ENCODE data around the gene ZSCAN25.

DNA sequence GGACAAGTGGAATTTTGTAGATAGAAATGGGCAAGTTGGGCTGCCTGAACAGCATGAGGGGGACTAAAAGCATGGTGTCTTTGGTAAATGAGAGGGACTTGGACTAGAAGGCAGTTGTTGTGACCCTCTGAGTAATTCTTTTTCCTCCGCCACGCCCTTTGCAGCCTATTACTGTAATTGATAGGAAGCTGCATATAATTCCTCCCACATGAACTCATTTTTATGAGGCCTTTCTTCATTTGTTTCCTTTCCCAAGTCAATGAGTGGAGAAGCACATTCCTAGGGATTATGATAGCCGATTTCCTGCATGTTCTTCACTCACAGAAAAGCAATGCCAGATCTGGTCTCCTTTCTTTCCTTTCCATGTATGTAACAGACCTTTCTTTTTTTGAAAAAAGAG is 27.7 kb downstream of the ZSCAN25 start:
- no peak for TF ChIP-seq EZH2 (IDR thresholded peaks at IDR 0.05)
- TF ChIP-seq POLR2AphosphoS5 (IDR thresholded peaks at IDR 0.05; ENCODE audit: borderline replicate concordance, low read depth, low read length), result no peak

Data from SK-N-MC (cell line).